Measurements from ENCODE around the gene TLX1.

The TLX1 gene

GRCh38 chr10:101136007-101136707 is 5.1 kb downstream of the TLX1 start:
- Histone ChIP-seq H3K9ac (ENCODE audit: low read length) (no peak overlapping the region), H3K4me2 (ENCODE audit: low read length) (no peak overlapping the region), H3K36me3 (replicated peaks; ENCODE audit: low read depth, low read length) (no peaks in the 10 kb centered on the region), H3K4me1 (ENCODE audit: low read length) (no peaks in the 10 kb centered on the region), H3K79me2 (ENCODE audit: low read length) (no peaks in the 10 kb centered on the region), H3K4me3 (ENCODE audit: low read length) (no peak overlapping the region), H4K20me1 (ENCODE audit: insufficient read depth, low read length) (no peaks in the 10 kb centered on the region), H3K27me3 (ENCODE audit: low read depth, low read length) (no peaks in the 10 kb centered on the region), H2AFZ (ENCODE audit: low read depth, low read length) (no peak overlapping the region), H3K27ac (ENCODE audit: low read length) (no peak overlapping the region), H3K9me3 (ENCODE audit: insufficient read depth, low read length) (no peaks in the 10 kb centered on the region)
- TF ChIP-seq CTCF (IDR thresholded peaks at IDR 0.05; ENCODE audit: low read depth, low read length): no peak
- TF ChIP-seq EZH2phosphoT487 (IDR thresholded peaks at IDR 0.05; ENCODE audit: low read depth): no peak

GRCh38 chr10:101136708-101137121 is 5.6 kb downstream of the TLX1 start:
- Histone ChIP-seq H3K4me1 (ENCODE audit: low read length) (no peaks in the 10 kb centered on the region), H3K9me3 (ENCODE audit: insufficient read depth, low read length) (no peaks in the 10 kb centered on the region), H3K79me2 (ENCODE audit: low read length) (no peaks in the 10 kb centered on the region), H3K4me3 (ENCODE audit: low read length) (no peak overlapping the region), H3K27me3 (ENCODE audit: low read depth, low read length) (no peaks in the 10 kb centered on the region), H2AFZ (ENCODE audit: low read depth, low read length) (no peak overlapping the region), H3K27ac (ENCODE audit: low read length) (no peak overlapping the region), H3K4me2 (ENCODE audit: low read length) (no peak overlapping the region), H3K36me3 (replicated peaks; ENCODE audit: low read depth, low read length) (no peaks in the 10 kb centered on the region), H3K9ac (ENCODE audit: low read length) (no peak overlapping the region), H4K20me1 (ENCODE audit: insufficient read depth, low read length) (no peaks in the 10 kb centered on the region)
- TF ChIP-seq EZH2phosphoT487 (IDR thresholded peaks at IDR 0.05; ENCODE audit: low read depth) (no peak), CTCF (IDR thresholded peaks at IDR 0.05; ENCODE audit: low read depth, low read length) (no peak)

GRCh38 chr10:101137271-101137670 is 6.2 kb downstream of the TLX1 start:
- Histone ChIP-seq H3K27me3 (ENCODE audit: low read depth, low read length) (no peaks in the 10 kb centered on the region), H3K4me2 (ENCODE audit: low read length) (no peak overlapping the region)
- no peak for TF ChIP-seq EZH2phosphoT487 (IDR thresholded peaks at IDR 0.05; ENCODE audit: low read depth)
- TF ChIP-seq CTCF (IDR thresholded peaks at IDR 0.05; ENCODE audit: low read depth, low read length): no peak

GRCh38 chr10:101138788-101139420 is 7.8 kb downstream of the TLX1 start:
- Histone ChIP-seq H3K9ac (ENCODE audit: low read length) (no peak overlapping the region), H3K79me2 (ENCODE audit: low read length) (no peaks in the 10 kb centered on the region), H3K4me1 (ENCODE audit: low read length) (no peaks in the 10 kb centered on the region), H3K4me2 (ENCODE audit: low read length) (no peak overlapping the region), H2AFZ (ENCODE audit: low read depth, low read length) (no peak overlapping the region), H4K20me1 (ENCODE audit: insufficient read depth, low read length) (no peaks in the 10 kb centered on the region), H3K36me3 (replicated peaks; ENCODE audit: low read depth, low read length) (no peaks in the 10 kb centered on the region), H3K27me3 (ENCODE audit: low read depth, low read length) (no peaks in the 10 kb centered on the region), H3K4me3 (ENCODE audit: low read length) (no peak overlapping the region), H3K27ac (ENCODE audit: low read length) (no peak overlapping the region), H3K9me3 (ENCODE audit: insufficient read depth, low read length) (no peaks in the 10 kb centered on the region)
- no peak for TF ChIP-seq CTCF (IDR thresholded peaks at IDR 0.05; ENCODE audit: low read depth, low read length)

More at GRCh38 chr10:101137271-101137670, 6.2 kb downstream of the TLX1 start:
- Histone ChIP-seq H3K4me3 (ENCODE audit: low read length) (no peak overlapping the region), H3K27ac (ENCODE audit: low read length) (no peak overlapping the region), H3K9ac (ENCODE audit: low read length) (no peak overlapping the region), H3K79me2 (ENCODE audit: low read length) (no peaks in the 10 kb centered on the region), H3K36me3 (replicated peaks; ENCODE audit: low read depth, low read length) (no peaks in the 10 kb centered on the region), H3K4me1 (ENCODE audit: low read length) (no peaks in the 10 kb centered on the region), H3K9me3 (ENCODE audit: insufficient read depth, low read length) (no peaks in the 10 kb centered on the region), H4K20me1 (ENCODE audit: insufficient read depth, low read length) (no peaks in the 10 kb centered on the region), H2AFZ (ENCODE audit: low read depth, low read length) (no peak overlapping the region)

All from OCI-LY3 (cell line).